ENCODE data around the gene CBARP.

Gene CBARP

GRCh38 chr19:1219786-1220476, 17.9 kb downstream of the CBARP start:
- Histone ChIP-seq H3K4me3 (ENCODE audit: extremely low read depth, insufficient read depth, low read length, poor library complexity, severe bottlenecking) (no peak overlapping the region), H3K9me3 (ENCODE audit: control insufficient read depth, low read length) (no peaks in the 10 kb centered on the region), H3K4me1 (ENCODE audit: control insufficient read depth, insufficient read depth, low read length, poor library complexity, severe bottlenecking) (peaks cover 8% of the 10 kb centered on the region), H3K36me3 (ENCODE audit: control insufficient read depth, insufficient read depth, low read length) (peaks cover 42% of the 10 kb centered on the region), H3K27ac (ENCODE audit: low read depth, low read length, severe bottlenecking) (no peak overlapping the region)
- 98% methylated on average over 17 to 19 of the region's 19 CpGs for WGBS, 2 experiments (ENCODE audit: insufficient coverage in 2 of 2)

GRCh38 chr19:1218751-1219567, 18.8 kb downstream of the CBARP start:
- Histone ChIP-seq H3K27ac (ENCODE audit: low read depth, low read length, severe bottlenecking) (no peak overlapping the region), H3K4me3 (ENCODE audit: extremely low read depth, insufficient read depth, low read length, poor library complexity, severe bottlenecking) (no peak overlapping the region), H3K9me3 (ENCODE audit: control insufficient read depth, low read length) (no peaks in the 10 kb centered on the region), H3K4me1 (ENCODE audit: control insufficient read depth, insufficient read depth, low read length, poor library complexity, severe bottlenecking) (peaks cover 17% of the 10 kb centered on the region), H3K36me3 (ENCODE audit: control insufficient read depth, insufficient read depth, low read length) (peaks cover 33% of the 10 kb centered on the region)
- WGBS, 2 experiments (ENCODE audit: insufficient coverage in 2 of 2) = 92 to 95% methylated on average over 29 to 30 of the region's 37 CpGs

GRCh38 chr19:1217366-1217765, 20.4 kb downstream of the CBARP start:
- WGBS, 2 experiments (ENCODE audit: insufficient coverage in 2 of 2) = 81 to 86% methylated on average over 12 to 14 of the region's 15 CpGs
- H3K36me3 ChIP-seq (ENCODE audit: control insufficient read depth, insufficient read depth, low read length) = peaks cover 27% of the 10 kb centered on the region
- H3K4me3 ChIP-seq (ENCODE audit: extremely low read depth, insufficient read depth, low read length, poor library complexity, severe bottlenecking) = no peak overlapping the region
- peaks cover 25% of the 10 kb centered on the region for H3K4me1 ChIP-seq (ENCODE audit: control insufficient read depth, insufficient read depth, low read length, poor library complexity, severe bottlenecking)
- H3K9me3 ChIP-seq (ENCODE audit: control insufficient read depth, low read length) = no peaks in the 10 kb centered on the region
- H3K27ac ChIP-seq (ENCODE audit: low read depth, low read length, severe bottlenecking) = no peak overlapping the region

- no peak overlapping the region for H3K27ac ChIP-seq (ENCODE audit: low read depth, low read length, severe bottlenecking)
- 95 to 96% methylated on average over 12 of the region's 12 CpGs for WGBS, 2 experiments (ENCODE audit: insufficient coverage in 2 of 2)
Measured at GRCh38 chr19:1216756-1217155, 21.0 kb downstream of the CBARP start.

GRCh38 chr19:1214862-1215731, 22.7 kb downstream of the CBARP start:
- Histone ChIP-seq H3K4me3 (ENCODE audit: extremely low read depth, insufficient read depth, low read length, poor library complexity, severe bottlenecking) (no peak overlapping the region), H3K27ac (ENCODE audit: low read depth, low read length, severe bottlenecking) (peak overlapping the region; percentile 45), H3K4me1 (ENCODE audit: control insufficient read depth, insufficient read depth, low read length, poor library complexity, severe bottlenecking) (peaks cover 23% of the 10 kb centered on the region), H3K9me3 (ENCODE audit: control insufficient read depth, low read length) (no peaks in the 10 kb centered on the region), H3K36me3 (ENCODE audit: control insufficient read depth, insufficient read depth, low read length) (peaks cover 32% of the 10 kb centered on the region)
- WGBS, 2 experiments (ENCODE audit: insufficient coverage in 2 of 2) = 92 to 95% methylated on average over 24 to 25 of the region's 26 CpGs

More at GRCh38 chr19:1216756-1217155, 21.0 kb downstream of the CBARP start:
- H3K36me3 ChIP-seq (ENCODE audit: control insufficient read depth, insufficient read depth, low read length) = peaks cover 27% of the 10 kb centered on the region
- no peaks in the 10 kb centered on the region for H3K9me3 ChIP-seq (ENCODE audit: control insufficient read depth, low read length)
- H3K4me3 ChIP-seq (ENCODE audit: extremely low read depth, insufficient read depth, low read length, poor library complexity, severe bottlenecking) = no peak overlapping the region
- peaks cover 24% of the 10 kb centered on the region for H3K4me1 ChIP-seq (ENCODE audit: control insufficient read depth, insufficient read depth, low read length, poor library complexity, severe bottlenecking)

DNA sequence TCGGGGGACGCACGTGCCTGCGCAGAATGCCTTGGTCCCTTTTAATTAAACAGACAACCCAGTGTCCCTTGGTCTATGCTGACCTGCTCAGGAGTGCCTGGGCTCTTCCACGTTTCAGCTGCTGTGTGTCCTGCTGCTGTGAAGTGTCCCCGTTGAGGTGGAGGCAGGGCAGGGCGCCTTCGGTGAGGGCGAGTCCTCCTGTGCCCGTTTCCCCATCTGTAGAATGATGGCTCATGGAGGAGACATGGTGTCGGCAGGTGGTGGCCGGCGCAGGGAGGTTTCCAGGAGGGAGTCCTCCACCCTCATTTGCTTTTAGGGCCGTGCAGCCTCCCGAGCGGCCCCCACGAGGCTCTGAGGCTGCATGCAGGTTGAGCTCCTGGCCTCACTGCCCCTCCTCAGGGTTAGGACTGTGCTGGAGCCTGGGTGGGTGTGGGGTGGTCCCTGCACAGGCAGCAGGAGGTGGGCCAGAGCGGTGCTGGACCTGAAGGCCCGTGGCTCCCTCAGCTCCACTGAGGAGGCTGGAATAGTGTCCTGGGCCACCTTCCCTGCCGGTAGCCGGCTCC, 23.4 kb downstream of the CBARP start:
- Histone ChIP-seq H3K27ac (ENCODE audit: low read depth, low read length, severe bottlenecking) (peak overlapping the region; percentile 74), H3K9me3 (ENCODE audit: control insufficient read depth, low read length) (no peaks in the 10 kb centered on the region), H3K36me3 (ENCODE audit: control insufficient read depth, insufficient read depth, low read length) (peaks cover 38% of the 10 kb centered on the region), H3K4me3 (ENCODE audit: extremely low read depth, insufficient read depth, low read length, poor library complexity, severe bottlenecking) (no peak overlapping the region), H3K4me1 (ENCODE audit: control insufficient read depth, insufficient read depth, low read length, poor library complexity, severe bottlenecking) (peaks cover 27% of the 10 kb centered on the region)
- 91 to 93% methylated on average over 15 to 19 of the region's 21 CpGs for WGBS, 2 experiments (ENCODE audit: insufficient coverage in 2 of 2)

GRCh38 chr19:1213391-1214286, 24.2 kb downstream of the CBARP start:
- Histone ChIP-seq H3K27ac (ENCODE audit: low read depth, low read length, severe bottlenecking) (peak overlapping the region; percentile 74), H3K4me3 (ENCODE audit: extremely low read depth, insufficient read depth, low read length, poor library complexity, severe bottlenecking) (no peak overlapping the region), H3K36me3 (ENCODE audit: control insufficient read depth, insufficient read depth, low read length) (peaks cover 44% of the 10 kb centered on the region), H3K4me1 (ENCODE audit: control insufficient read depth, insufficient read depth, low read length, poor library complexity, severe bottlenecking) (peaks cover 27% of the 10 kb centered on the region), H3K9me3 (ENCODE audit: control insufficient read depth, low read length) (no peaks in the 10 kb centered on the region)
- 89 to 91% methylated on average over 37 to 39 of the region's 39 CpGs for WGBS, 2 experiments (ENCODE audit: insufficient coverage in 2 of 2)

DNA sequence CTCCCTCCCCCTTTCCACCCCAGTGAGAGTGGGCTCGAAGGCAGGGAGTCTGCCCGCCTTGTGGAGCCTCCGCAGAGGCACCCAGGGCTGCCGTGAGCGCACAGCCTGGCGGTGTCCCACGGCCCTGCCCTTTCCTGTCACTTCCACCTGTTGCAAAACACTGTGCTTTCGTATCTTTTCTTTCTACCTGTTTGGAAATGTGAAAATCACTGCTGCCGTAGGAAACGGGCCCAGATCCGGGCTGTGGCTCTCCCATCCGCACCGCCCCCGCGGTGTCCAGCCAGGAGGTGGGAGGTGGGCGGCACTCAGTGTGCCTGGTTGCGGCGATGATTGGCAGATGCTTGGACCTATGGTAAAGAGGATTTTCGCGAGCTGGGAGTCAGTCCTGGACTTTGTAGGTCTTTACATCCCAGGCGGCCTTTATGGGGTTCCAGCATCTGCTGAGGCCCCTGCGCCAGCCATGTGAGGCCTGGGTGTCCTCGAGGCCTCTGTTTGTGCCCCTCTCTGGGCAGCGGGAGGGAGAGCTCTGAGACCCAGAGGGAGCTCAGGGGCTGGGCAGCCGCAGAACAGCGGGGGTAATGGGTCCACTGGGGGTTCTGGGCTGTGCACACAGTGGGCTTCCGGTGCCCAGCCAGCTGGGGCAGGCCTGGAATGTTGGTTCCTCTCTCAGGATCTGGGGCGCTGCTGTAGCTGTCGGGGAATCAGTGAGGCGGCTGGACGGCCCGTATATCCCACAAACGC, 26.1 kb downstream of the CBARP start:
- H3K4me1 ChIP-seq (ENCODE audit: control insufficient read depth, insufficient read depth, low read length, poor library complexity, severe bottlenecking) = peaks cover 34% of the 10 kb centered on the region

DNA sequence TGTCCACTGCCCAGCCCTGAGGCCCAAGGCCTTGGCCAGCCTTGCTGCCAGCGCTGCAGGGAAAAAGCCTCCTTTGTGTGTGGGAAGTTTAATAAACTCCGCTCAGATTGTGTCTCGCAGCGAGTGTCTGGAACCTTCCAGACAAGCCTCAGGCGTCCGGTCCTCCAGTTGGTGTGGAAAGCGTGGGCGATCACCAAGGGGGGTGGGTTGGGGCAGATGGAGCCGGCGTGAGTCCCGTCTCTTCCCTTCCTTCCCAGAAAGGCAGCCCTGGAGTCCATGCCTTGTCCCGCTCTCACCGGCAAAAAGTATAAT, 27.6 kb downstream of the CBARP start:
- Histone ChIP-seq H3K9me3 (ENCODE audit: control insufficient read depth, low read length) (no peaks in the 10 kb centered on the region), H3K27ac (ENCODE audit: low read depth, low read length, severe bottlenecking) (no peak overlapping the region)

More for the DNA sequence above, 26.1 kb downstream of the CBARP start:
- Histone ChIP-seq H3K9me3 (ENCODE audit: control insufficient read depth, low read length) (no peaks in the 10 kb centered on the region), H3K4me3 (ENCODE audit: extremely low read depth, insufficient read depth, low read length, poor library complexity, severe bottlenecking) (no peak overlapping the region), H3K27ac (ENCODE audit: low read depth, low read length, severe bottlenecking) (no peak overlapping the region), H3K36me3 (ENCODE audit: control insufficient read depth, insufficient read depth, low read length) (peaks cover 50% of the 10 kb centered on the region)
- WGBS, 2 experiments (ENCODE audit: insufficient coverage in 2 of 2) = 95 to 96% methylated on average over 30 to 32 of the region's 33 CpGs

More for the DNA sequence above, 27.6 kb downstream of the CBARP start:
- H3K4me1 ChIP-seq (ENCODE audit: control insufficient read depth, insufficient read depth, low read length, poor library complexity, severe bottlenecking) = peaks cover 33% of the 10 kb centered on the region
- WGBS, 2 experiments (ENCODE audit: insufficient coverage in 2 of 2) = 92 to 95% methylated on average over 4 to 7 of the region's 13 CpGs
- H3K4me3 ChIP-seq (ENCODE audit: extremely low read depth, insufficient read depth, low read length, poor library complexity, severe bottlenecking) = no peak overlapping the region
- peaks cover 49% of the 10 kb centered on the region for H3K36me3 ChIP-seq (ENCODE audit: control insufficient read depth, insufficient read depth, low read length)

Measured in mesodermal cell (in vitro differentiated cells).